Lung (tissue), 12 donors: ENCODE measurements around the gene PRKCE. TPM values are rescaled to one million over a fixed set of nuclear protein-coding genes. Genes with fewer than 3 reads are reported as not detected.

Experiments used
- ATAC-seq: fragments of 200-7000 bp; cut with Tn5 transposase; one replicate; pipeline ENCODE4 v1.9.1; 2020; ENCODE audit warnings: moderate number of reproducible peaks; ENCODE audit not compliant: insufficient read depth, low FRiP score
- DNase-seq, 3 donors: peaks; one replicate each; pipeline ENCODE4 v3.0.0-alpha.2; 2013 to 2017
- H3K27ac ChIP-seq, 2 donors: one replicate each; pipeline ENCODE4 v1.5.1; 2013; ENCODE audit warnings: mild to moderate bottlenecking in 2 of 2, moderate library complexity in 2 of 2, control low read depth in 1 of 2, inconsistent platforms in 1 of 2, low read depth in 1 of 2, low read length in 1 of 2
- H3K27me3 ChIP-seq, 3 donors: one replicate each; pipeline ENCODE4 v1.5.1; 2013; ENCODE audit warnings: low read length in 2 of 3; ENCODE audit not compliant: control insufficient read depth in 3 of 3, insufficient read depth in 3 of 3
- H3K36me3 ChIP-seq, 4 donors: one replicate each; pipeline ENCODE4 v1.5.1; 2013; ENCODE audit warnings: low read length in 4 of 4, mild to moderate bottlenecking in 1 of 4, moderate library complexity in 1 of 4; ENCODE audit not compliant: control insufficient read depth in 4 of 4, insufficient read depth in 4 of 4
- H3K4me1 ChIP-seq, 5 donors: one replicate each; pipeline ENCODE4 v1.5.1; 2013; ENCODE audit warnings: low read length in 5 of 5, mild to moderate bottlenecking in 2 of 5, moderate library complexity in 1 of 5; ENCODE audit not compliant: control insufficient read depth in 5 of 5, insufficient read depth in 5 of 5
- H3K4me3 ChIP-seq: one replicate; pipeline ENCODE4 v1.5.1; 2013; ENCODE audit warnings: mild to moderate bottlenecking, control low read depth, moderate library complexity
- H3K9ac ChIP-seq, 2 donors: one replicate each; pipeline ENCODE4 v1.5.1; 2013; ENCODE audit warnings: low read length in 2 of 2, control low read depth in 1 of 2; ENCODE audit not compliant: insufficient read depth in 1 of 2
- H3K9me3 ChIP-seq, 4 donors: one replicate each; pipeline ENCODE4 v1.5.1; 2013; ENCODE audit warnings: low read length in 3 of 4, mild to moderate bottlenecking in 1 of 4, moderate library complexity in 1 of 4; ENCODE audit not compliant: control insufficient read depth in 4 of 4, insufficient read depth in 3 of 4
- CTCF ChIP-seq: IDR thresholded peaks from 2 replicates; pipeline ENCODE4 v1.5.1; 2012; ENCODE audit warnings: mild to moderate bottlenecking; ENCODE audit errors: control extremely low read depth, extremely low read depth
- WGBS, 2 donors: extraction: QIAGEN DNeasy Blood & Tissue Kit; methylation state at CpG; one replicate each; pipeline ENCODE4 v1.1.7; 2013; 5-methylcytosine and 5-hydroxymethylcytosine counted together
- polyA plus RNA-seq, 2 donors: library from polyadenylated mRNA; stranded (reverse); fragments of 200-250 nt; gene quantifications; one replicate each; pipeline ENCODE4 v1.2.1, GENCODE V29; 2013
- total RNA-seq, 2 donors: library from RNA; depleted of rRNA in 1 of 2; stranded (reverse); fragments of >200 nt in 1 of 2; gene quantifications; one replicate each; pipeline ENCODE4 v1.2.1, GENCODE V29; 2014 to 2021
- donor health status: control.
- donor health status: control.
- donor health status: Bipolar disorder and iron deficiency.
- donor health status: healthy.
- donor health status: DM: yes; HTN: yes; CAD: no.

The PRKCE gene
- total and polyA plus RNA-seq, 4 donors: 12.5 to 82.2 (median 32.1) TPM

GRCh38 chr2:45892425-45892745 is 240.9 kb downstream of the PRKCE start:
- Histone ChIP-seq H3K27ac (peak overlapping the region in 1 of 2 donors; percentile 68), H3K27me3 (no peaks in the 10 kb centered on the region), H3K36me3 (no peaks in the 10 kb centered on the region), H3K4me1 (peaks cover 11 to 54% (median 43%) of the 10 kb centered on the region in 5 donors), H3K9ac (no peak overlapping the region), H3K9me3 (no peaks in the 10 kb centered on the region), H3K4me3 (no peak overlapping the region)
- no peak for TF ChIP-seq CTCF
- ATAC-seq (peak; percentile 28), DNase-seq (peak; percentile 75 to 89 (median 81))
- 9 to 27% methylated on average over 3 of the region's 3 CpGs for whole genome bisulfite sequencing, 2 donors

GRCh38 chr2:45892757-45893156 is 241.3 kb downstream of the PRKCE start:
- H3K36me3 ChIP-seq: no peaks in the 10 kb centered on the region
- 18 to 25% methylated on average over 7 of the region's 7 CpGs for WGBS, 2 donors
- H3K4me1 ChIP-seq: peaks cover 11 to 50% (median 39%) of the 10 kb centered on the region in 5 donors
- no peak for TF ChIP-seq CTCF
- H3K27me3 ChIP-seq: no peaks in the 10 kb centered on the region
- H3K9me3 ChIP-seq: no peaks in the 10 kb centered on the region
- H3K9ac ChIP-seq: no peak overlapping the region
- DNase-seq (peak; percentile 72 to 82 (median 73)), ATAC-seq (no peak)
- H3K4me3 ChIP-seq: no peak overlapping the region
- peak overlapping the region in 1 of 2 donors; percentile 68 for H3K27ac ChIP-seq

GRCh38 chr2:45894211-45894610 is 242.7 kb downstream of the PRKCE start:
- Histone ChIP-seq H3K4me1 (peaks cover 12 to 46% (median 31%) of the 10 kb centered on the region in 5 donors), H3K9me3 (no peaks in the 10 kb centered on the region), H3K4me3 (no peak overlapping the region), H3K27me3 (no peaks in the 10 kb centered on the region), H3K36me3 (no peaks in the 10 kb centered on the region), H3K27ac (peak overlapping the region in 1 of 2 donors; percentile 69), H3K9ac (no peak overlapping the region)
- WGBS, 2 donors: 85 to 90% methylated on average over 4 of the region's 4 CpGs
- TF ChIP-seq CTCF: no peak
- DNase-seq (no peak), ATAC-seq (no peak)

- no peak for TF ChIP-seq CTCF
- peaks cover 9 to 39% (median 33%) of the 10 kb centered on the region in 5 donors for H3K4me1 ChIP-seq
- H3K36me3 ChIP-seq: no peaks in the 10 kb centered on the region
- no peaks in the 10 kb centered on the region for H3K9me3 ChIP-seq
- no peak overlapping the region for H3K9ac ChIP-seq
- H3K27ac ChIP-seq: peak overlapping the region in 1 of 2 donors; percentile 62
- no peak overlapping the region for H3K4me3 ChIP-seq
- H3K27me3 ChIP-seq: no peaks in the 10 kb centered on the region
- no peak for ATAC-seq
- WGBS, 2 donors: 91 to 92% methylated on average over 8 of the region's 8 CpGs
- DNase-seq: no peak
Measured at GRCh38 chr2:45895241-45895861, 243.9 kb downstream of the PRKCE start.
